Stimulated activated CD8-positive, alpha-beta memory T cell treated with anti-CD3 and anti-CD28 coated beads, Interleukin-4, amount 100 ng/mL, for 4 hours (primary cell): ENCODE measurements around the gene PROM1.

Experiments used
- DNase-seq, 2 donors: peaks; one replicate each; pipeline ENCODE4 v3.0.0-alpha.2; 2020; ENCODE audit warnings: low read depth in 2 of 2, low spot score in 1 of 2

The PROM1 gene, protein sequence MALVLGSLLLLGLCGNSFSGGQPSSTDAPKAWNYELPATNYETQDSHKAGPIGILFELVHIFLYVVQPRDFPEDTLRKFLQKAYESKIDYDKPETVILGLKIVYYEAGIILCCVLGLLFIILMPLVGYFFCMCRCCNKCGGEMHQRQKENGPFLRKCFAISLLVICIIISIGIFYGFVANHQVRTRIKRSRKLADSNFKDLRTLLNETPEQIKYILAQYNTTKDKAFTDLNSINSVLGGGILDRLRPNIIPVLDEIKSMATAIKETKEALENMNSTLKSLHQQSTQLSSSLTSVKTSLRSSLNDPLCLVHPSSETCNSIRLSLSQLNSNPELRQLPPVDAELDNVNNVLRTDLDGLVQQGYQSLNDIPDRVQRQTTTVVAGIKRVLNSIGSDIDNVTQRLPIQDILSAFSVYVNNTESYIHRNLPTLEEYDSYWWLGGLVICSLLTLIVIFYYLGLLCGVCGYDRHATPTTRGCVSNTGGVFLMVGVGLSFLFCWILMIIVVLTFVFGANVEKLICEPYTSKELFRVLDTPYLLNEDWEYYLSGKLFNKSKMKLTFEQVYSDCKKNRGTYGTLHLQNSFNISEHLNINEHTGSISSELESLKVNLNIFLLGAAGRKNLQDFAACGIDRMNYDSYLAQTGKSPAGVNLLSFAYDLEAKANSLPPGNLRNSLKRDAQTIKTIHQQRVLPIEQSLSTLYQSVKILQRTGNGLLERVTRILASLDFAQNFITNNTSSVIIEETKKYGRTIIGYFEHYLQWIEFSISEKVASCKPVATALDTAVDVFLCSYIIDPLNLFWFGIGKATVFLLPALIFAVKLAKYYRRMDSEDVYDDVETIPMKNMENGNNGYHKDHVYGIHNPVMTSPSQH

DNA sequence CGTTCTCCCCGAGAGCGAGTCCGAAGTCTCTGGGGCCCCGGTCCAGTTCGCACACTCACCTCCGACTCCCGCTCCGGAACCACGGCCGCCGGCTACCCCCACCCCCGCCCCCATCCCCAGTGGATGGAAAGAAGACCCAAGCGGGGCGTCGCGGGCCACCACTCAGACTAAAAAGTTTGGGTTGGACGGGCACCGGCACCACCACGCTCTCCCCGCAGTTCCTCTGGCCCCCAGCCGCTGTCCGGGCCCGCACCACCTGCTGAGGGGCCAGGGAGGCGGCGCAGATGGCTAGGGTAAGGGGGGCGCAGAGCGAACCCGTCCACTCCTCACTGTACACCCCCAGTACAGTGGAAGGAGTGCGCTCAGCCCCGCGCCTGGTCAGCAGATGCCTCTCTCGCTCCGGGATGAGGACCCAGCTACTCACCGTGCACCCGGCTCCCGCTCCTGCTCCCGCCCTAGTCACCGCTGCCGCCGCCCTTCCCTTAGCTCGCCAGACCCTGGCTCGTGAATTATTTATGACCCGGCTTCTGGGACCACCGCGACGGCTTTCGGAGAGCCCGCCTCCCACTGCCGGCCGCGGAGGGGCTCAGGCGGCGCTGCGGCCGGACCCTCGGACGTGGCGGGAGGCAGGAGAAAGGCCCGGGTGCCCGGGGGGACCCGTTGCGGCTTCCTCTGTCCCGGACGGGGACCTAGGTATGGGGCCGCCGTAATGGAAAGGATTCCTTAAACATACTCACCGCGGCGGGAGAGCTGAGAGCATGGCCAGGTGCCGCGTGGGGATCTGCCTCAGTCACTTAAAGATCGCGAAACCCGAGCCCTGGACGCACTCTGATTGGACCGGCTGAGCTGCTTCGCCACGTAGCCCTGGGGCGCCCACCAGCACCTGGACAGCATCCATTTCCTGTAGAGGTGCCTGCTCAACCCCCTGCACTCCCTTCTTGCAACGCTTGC is at the start of gene PROM1:
Gene PROM1, minus strand, starts transcription at position 783 of the 951 bp plus-strand sequence. CDS start 8,117 bp downstream, outside the sequence.
- no peak for DNase-seq

DNA sequence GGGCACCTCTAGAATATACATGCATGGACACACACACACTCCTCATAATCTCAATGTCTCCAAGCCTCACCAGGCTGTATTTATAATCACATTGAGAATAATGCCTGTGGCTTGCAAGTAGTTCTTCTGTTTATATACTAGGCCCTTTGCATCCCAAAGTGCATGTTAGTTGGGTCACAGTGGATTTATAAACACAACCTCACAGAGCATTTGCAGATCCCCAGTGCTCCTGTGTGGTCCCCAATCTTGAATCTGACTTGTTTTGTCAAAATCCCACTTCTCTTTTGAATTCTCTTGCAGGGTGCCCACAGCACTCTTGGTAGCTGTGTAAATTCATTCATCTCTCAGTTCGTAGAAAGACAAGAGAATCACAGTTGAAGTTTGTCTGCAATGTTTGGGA is 49.6 kb upstream of the PROM1 start:
- DNase-seq: no peak

DNA sequence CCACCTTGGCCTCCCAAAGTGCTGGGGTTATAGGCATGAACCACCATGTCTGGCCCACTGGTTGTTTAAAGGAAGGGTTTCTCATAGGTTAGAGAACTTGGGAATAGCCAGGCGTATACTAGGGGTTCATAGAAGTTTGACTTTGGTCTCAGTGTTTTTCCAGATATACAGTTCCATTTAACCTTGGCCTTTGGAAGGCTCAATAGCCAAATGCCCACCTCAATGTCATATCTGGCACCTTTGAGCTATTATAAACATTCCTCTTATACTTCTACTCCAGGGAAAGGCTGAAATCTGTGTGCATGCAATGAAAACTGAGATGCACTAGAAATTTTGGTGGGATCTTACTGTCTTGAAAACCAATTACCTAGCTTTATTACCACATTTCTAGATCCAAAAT is 47.5 kb upstream of the PROM1 start:
- DNase-seq: no peak

DNA sequence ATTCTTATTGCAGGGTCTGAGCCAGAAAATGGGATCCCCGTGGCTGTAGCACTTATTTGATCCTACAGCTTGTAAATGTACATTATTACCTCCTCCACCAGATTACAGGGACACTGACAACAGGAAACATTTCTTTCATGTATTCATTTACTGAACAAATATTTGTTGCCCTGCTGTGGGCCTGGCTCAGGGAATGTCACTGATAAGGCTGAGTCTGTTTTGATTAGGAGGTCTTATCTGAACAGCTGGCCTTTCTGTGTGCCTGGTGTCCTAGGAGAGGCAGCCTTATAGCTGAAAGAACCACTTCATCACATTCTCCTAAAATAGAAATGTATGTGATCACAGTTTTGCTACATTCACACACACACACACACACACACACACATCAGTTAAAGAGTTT is 45.5 kb upstream of the PROM1 start:
- DNase-seq: no peak

DNA sequence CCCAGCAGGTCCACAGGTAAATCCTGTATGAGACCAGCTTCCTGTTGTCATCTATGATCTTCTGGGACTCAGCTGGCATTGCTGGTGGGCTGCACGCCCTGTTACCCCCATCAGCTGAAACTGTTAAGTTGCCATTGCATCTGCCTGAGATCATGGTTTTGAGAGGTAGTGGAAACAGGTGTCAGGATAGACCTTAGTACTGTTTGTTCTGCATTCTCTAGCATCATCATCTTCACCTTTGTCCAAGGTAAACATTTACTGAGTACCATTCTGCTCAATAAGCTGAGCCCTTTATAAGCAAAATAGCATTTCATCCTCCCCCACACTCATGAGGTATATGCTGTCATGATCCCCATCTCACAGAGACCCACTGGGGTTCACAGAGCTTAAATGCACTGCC is 42.9 kb upstream of the PROM1 start:
- no peak for DNase-seq

DNA sequence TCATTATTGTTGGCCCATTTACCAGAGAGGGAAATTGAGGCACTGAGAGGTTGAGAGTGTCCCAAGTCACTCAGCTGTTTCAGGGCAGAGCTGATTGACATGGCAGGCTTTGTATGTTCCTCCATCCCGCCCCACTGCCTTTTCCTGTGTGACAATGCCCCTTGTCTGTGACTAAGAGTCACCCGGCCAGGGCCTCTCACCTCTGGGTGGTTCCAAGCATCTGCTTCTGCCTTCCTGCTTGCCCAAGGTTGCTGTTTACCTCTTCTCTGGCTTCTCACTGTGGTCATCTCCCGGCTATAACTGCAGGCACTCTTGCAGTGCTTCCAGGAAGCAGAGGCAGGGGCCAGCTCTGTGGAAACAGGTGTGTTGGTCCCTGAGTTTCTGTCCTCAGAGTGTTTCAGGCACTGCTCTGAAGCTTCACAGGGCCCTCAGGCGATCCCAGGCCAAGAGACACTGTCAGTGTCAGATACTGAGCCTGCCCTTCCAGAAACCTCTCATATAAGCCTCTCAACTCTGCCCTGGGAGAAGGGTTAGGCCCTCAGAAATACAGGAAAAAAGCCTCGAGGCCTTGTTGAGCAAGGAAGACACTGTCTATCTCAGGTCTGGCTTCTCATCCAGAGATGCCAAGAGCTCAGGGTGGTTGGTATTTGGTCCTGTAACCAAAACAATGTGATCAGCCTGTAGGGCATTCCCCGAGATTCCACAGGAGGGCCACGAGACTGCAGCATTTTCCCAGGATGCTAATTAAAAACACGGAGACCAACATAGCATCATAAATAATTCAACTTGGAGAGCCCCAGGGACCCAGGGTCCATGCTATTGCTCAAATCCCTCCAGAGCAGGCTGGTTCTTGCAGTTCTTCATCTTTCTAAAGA is 42.0 kb upstream of the PROM1 start:
- no peak for DNase-seq

DNA sequence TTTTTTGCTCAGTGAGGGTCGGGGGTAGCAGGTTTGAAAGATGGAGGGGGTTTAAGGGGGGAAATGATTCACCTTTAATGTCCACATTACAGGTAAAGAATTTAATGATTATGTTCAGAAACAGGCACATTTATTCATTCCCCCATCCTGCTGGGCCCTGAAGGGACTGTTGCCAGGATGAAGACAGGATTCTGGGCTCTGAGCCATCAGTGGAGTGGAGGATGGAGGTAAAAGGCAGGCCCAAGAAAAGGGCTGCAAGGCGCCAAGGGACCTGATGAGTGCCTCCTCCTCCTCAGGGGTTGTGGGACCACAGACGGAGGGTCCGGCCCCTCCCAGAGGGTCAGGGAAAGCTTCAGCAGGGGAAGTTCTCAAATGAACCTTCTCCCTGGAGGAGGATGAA is 40.4 kb upstream of the PROM1 start:
- DNase-seq: no peak

DNA sequence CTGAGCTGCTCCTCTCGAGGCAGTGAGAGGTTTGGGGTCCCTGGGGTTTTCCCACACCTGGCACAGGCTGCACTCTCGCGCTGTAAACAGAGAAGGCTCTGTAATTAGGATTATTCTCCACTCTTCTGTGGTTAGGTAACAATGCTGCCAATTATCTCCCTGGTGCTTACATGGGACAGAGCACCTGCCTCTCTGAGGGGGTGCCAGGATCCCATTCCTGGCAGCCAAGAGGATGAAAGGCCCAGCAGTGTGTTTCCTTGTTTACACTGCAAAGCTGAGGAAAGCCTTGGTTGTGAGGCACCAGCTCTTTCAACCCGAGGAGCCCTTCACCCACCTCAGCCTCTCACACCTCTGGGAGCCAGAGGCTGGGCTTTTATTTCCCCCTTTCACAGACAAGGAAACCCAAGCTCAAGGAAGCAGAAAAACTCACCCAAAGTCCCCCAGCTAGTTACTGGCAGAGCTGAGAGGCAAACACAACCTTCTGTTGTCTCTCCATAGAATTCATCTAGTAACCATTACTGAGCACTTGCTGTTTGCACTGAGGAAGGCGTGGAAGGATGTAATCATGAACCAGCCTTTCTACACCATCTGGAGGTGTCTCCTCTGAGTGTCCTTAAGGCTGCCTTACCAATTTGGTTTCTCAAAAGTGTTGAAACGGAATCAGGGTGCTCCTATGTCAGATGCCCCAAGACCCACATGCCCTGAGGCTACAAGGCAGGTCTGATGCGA is 39.7 kb upstream of the PROM1 start:
- no peak for DNase-seq

DNA sequence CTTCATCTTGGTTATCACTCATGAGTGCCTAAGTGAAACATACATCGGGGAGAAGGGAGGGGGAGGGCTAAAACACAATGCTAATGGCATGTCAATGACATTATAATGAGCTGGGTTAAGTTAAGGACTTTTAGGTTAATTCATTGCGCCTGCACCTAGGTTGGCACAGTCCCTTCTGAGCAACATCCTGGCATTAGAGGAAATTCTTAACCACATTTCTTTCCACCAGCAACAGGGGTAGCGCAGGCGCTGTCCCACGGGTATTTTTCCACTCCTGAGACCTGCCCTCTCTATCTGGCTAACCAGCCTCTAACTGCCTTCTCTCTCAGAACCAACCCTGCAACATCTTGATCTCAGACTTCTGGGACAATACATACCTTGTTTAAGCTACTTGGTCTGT is 39.0 kb upstream of the PROM1 start:
- peak in 1 of 2 donors; percentile 3 for DNase-seq

DNA sequence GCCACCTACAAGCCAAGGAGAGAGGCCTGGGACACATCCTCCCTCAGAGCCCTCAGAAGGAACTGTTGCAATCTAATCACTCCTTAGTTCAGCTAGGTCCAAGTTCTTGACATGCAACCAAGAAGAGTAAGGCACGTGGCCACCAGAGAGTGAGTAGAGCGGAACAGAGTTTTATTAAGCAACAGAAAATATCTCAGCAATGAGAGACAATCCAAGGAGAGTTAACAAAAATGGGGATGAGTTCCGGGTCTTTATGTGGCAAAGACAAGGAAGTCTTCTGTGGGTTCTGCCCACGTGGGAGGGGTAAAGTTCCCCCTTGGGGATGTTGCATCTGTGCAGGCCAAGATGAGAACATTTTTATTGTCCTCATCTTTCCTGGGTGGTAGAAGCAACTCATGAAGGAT is 38.5 kb upstream of the PROM1 start:
- no peak for DNase-seq

DNA sequence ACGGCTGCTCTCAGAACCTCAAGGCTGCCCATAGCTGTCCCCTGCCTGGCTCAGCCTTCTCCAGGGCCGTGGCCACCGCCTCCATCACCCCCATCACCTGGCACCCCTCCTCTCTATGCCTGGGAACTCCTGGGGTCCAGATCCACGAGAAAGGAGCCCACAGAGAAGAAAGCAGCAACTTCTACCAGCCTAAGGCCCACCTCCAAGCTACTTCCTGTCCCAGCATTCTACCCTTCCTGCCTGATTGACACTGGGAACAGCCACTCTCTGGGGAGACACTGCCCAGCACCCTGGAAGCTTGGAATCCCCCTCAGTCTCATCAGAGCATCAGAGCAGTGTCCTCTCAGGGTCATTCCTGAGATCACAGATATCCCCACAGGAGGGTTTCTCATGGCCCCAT is 36.9 kb upstream of the PROM1 start:
- DNase-seq: no peak

DNA sequence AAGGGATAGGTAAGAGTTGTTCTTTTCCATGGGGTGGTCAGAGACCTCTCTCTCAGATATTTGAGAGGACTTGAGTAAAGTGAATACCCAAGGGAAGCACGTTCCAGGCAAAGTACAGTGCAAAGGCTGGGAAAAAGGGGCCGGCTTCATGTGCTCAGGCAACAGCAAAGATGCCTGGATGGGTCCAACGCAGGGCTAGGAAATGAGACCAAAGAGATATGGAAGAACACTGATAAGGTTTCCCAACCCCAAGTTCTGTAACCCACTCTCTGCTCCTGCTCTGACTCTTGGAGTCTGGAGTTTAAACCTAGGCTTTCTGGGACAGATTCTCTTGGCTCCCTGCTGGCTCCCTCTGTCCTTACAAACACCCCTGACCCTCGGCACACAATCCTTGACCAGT is 36.2 kb upstream of the PROM1 start:
- no peak for DNase-seq

DNA sequence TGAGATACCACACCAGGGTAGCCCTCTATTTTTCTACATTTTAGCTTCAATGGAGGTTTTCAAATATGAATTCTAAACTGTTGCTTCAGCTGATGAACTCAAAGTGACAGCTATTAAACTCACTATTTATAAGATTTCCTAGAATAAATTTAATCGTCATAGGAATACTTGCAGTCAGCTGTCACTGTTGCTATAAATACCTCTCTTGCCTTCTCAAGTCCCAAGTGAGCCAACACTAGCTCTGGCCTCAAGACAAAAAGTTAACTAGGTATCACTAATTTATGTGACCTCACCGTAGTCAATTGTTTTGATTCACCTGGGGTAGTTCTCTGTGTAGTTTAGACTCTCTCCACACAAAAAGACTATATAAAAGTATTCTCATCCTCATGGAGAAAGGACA is 34.3 kb upstream of the PROM1 start:
- DNase-seq: no peak

DNA sequence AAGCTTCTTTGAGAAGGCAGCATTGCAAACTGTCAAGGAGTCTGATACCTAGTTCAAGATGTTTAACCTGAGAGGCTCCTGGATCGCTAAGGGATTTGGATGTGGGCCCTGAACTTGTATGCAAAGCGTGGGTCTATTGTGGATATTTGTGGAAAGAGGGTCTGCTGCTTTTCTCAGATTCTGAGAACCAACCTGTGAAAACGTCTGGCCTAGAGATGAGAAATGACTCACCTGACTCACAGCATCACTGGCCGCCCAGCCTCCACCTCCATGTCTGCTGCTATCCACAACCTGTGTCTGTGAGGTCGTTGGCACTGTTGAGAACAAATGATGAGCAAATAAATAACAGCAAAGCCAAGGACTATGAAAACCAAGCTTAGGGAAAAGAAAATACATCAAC is 33.3 kb upstream of the PROM1 start:
- DNase-seq: no peak

DNA sequence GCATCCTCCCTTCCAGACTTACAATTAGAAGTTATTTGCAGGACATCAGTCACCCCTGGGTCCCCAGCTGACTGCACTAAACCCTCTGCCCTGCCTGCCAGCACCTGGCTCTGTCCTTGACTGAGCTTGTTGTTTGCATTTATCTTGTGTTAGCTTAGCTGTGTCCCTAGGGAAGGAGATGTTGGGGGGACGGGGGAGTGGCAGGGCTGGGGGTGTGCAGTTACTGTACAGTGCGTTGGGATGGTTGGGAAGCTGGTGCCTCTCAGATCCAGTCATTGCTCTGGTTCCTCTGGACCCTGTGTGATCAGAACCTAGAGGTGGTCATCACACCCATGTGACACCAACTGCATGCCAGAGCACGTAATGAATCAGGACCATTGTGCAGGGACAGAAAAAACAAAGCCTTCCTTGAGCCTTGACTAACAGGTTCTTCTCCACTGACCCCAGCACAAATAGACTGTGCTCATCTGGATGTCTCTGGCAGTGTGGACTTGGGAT is 32.7 kb upstream of the PROM1 start:
- DNase-seq: no peak

DNA sequence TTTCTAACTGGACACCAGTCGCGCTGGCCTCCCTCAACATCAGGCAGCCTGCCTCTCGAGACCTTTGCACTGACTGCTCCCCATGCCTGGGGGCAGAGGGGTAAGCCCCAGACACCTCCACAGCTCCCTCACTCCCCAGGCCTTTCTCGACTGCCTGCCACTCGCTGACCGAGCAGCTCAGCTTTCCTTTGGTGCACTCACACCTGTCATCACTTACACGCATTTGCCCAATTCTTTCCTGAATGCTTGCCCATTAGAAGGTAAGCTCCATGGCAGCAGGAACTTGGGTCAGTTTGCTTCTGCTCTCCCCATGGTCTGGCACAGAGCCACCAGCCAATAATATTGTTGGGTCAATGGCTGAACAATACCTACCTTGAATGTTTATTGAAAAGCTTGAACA is 32.2 kb upstream of the PROM1 start:
- DNase-seq: no peak

DNA sequence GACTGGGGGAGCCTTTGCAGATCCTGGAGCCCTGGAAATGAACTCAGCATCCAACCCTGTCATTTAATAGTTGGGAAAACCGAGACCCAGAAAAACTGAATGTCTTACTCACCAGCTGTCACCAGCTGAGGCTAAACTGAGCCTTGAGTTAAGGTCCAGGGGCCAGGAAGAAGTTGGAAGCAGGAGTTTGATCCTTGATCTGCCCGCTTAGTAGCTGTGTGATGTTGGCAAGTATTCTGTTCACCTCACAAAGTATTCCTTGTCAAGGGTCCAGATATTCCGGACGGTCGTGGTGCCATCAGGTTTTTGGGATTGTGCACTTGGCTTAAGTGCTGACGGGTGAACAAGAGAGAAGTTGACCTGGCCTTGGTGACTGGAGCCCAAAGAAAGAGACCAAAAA is 30.7 kb upstream of the PROM1 start:
- no peak for DNase-seq

DNA sequence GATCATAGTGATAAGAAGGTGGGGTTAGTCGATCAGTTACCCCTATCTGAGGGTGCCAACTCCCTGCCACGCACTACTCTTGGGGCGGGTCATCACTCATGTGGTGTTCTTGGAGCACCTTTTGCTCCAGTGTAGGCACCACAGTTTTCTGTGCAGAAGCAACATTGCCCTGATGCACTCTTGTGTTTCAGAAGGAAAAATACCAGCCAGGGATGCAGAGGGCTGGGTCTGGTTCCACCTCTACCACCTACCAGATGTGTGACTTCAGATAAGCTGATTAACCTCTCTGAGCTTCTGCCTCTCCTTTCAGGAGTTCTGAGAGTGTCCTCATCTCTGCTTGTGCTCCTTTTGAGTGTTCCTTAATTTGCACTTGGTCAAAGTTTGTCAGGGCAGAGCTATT is 29.9 kb upstream of the PROM1 start:
- DNase-seq: no peak

DNA sequence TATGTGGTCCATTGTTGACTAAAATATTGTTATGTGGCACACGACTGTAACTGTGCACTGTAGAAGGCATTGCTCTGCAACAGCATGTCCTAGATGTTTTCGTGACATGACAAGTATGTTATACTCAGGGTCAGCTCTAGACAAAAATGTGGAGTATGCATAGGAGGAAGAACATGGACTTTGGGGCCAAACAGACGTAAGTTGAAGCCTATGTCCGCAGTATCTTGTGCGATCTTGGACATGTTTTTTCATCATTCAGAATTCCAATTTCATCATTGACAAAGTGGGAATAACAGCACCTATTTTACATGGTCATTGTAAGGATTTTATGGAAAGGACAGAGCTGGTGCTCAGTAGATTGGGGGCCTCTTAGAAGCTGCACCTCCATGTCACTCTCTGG is 27.7 kb upstream of the PROM1 start:
- no peak for DNase-seq
